Epidermal melanocyte (primary cell): ENCODE results near the gene VANGL1.

ENCODE experiments used
- DNase-seq: peaks from one replicate; pipeline ENCODE4 v3.0.0; 2011; ENCODE audit warnings: low spot score; ENCODE audit not compliant: insufficient read length

Gene VANGL1

DNA sequence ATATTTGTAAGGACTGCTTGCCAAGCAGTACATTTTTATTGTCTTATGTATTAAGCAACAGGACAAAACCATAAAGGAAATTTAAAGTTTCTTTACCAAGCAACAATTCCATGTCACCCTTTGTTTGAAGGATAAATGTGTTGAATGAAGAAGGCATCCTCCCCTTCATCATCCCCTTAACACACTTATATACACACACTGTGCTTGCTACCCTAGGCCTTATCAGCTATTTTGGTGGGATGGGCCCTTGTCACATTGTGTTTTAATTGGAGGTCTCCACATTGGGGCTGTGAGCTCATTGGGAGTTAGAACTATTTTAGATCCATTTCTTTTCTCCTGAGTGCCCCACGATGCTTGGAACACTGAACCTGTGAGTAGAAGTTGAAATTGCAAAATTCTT, 1.9 kb downstream of the VANGL1 start:
- no peak for DNase-seq

DNA sequence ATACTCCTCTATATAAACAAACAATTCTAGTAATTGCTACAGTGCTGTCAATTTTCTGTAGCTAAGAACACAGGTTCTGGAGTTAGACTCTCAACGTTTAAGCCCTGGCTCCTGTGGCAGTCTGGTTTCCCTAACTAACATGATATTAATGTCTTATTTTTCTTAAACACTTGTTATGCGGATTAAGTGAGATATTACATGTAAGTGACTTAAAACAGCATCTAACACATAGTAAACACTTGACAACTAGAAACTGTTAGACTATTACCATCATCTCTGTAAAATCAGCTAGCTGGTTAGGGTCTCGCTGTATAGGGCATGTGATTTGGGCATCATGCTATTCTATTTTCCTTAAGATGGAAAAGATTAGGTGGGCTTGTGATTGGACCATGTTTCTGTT, 2.3 kb downstream of the VANGL1 start:
- no peak for DNase-seq

- DNase-seq: no peak
Measured at GRCh38 chr1:115647047-115647446, 5.3 kb downstream of the VANGL1 start.

- no peak for DNase-seq
Measured at GRCh38 chr1:115647507-115647906, 5.7 kb downstream of the VANGL1 start.

DNA sequence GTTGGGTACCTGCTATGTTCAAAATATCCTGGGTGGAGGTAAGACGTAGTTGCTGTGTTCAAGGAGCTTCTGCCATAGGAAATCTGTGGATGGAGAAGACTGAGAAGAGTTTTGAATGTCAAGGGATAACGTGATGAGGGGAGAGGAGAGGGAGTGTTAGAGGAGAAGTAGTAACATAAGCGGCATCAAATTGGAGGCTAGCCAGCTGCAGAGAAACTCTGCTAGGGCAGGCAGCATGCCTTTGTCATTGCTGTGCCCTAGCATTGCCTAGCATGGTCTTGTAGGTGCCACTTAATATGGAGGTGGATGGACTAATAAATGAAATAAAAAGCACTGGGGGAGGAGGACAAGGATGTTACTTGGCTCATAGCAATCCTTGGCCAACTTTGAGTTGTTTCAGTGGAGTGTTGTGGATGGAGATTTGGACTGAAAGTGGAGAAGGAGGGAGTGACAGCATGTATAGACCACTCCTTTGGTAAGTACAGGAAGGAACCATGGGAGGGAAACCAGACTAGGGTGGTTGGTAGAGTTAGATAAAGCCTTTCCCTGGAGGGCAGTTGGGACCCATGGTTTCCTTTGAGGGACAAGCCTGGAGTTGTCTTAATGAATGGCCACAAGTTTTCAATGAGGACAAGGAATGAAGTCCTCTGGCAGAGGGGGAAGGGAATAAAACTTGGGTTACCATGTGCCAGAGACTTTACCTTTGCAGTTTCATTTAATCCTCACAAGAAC, 6.3 kb downstream of the VANGL1 start:
- no peak for DNase-seq

GRCh38 chr1:115648717-115649691, 7.2 kb downstream of the VANGL1 start:
- DNase-seq: no peak

GRCh38 chr1:115649964-115650363, 8.2 kb downstream of the VANGL1 start:
- no peak for DNase-seq

DNA sequence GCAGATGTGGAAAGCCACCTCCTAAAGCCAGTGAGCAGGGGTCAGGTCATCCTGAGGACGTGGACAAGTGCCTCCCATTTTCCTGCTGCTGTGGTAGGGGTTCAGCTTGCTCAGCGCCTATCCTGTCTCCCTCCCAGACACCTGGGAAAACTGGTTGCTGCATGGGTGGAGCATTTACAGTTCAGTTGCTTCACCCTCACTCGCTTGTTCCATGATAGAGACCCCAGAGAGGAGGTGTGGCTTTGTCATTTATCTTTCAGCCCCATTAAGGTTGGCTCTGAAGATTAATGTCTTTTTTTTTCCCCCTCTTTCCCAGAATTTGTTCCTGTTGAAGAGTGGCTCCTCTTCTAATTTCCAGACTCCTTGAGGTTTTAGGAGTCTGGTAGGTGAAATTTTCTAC, 9.2 kb downstream of the VANGL1 start:
- no peak for DNase-seq

DNA sequence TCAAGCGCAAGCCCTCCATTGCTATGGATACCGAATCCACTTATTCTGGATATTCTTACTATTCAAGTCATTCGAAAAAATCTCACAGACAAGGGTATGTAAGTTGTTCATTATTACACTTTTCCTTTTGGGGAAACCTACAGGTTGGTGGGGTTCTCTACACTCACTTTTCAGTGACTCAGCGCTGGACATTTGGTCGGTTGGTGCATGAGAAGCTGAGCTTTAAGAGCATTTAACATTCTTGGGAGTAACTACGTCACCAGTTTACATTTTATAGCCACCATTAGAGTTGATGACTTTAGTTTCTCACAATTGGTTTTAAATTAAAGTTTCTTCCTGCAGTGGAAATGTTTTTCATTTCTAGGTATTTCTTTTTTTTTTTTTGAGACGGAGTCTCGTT, 9.6 kb downstream of the VANGL1 start:
- DNase-seq: no peak

DNA sequence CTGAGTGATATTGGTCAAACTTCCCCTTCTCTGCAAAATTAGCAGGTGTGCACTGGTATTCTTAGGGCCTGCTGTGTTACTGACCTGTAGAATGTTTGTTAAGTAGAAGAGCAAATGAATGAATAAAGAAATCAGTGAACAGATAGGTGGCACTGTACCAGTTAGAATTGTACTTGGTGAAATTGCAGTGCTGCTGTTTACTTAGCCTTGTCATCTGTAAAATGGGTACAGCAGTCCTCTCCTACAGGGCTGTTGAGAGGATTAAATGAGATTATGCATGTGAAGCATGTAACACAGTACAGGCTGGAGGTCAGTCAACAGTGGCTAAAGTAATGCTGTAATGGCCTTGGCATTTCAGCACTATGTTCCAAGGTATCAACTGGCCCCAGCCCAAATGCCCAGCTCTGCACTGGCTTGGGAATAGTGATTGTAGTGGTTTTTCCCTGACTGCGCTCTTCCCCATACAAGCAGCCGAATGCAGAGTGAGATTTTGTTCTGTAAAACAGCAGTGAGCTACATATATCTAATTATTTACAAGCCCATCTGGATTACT, 10.5 kb downstream of the VANGL1 start:
- no peak for DNase-seq

DNA sequence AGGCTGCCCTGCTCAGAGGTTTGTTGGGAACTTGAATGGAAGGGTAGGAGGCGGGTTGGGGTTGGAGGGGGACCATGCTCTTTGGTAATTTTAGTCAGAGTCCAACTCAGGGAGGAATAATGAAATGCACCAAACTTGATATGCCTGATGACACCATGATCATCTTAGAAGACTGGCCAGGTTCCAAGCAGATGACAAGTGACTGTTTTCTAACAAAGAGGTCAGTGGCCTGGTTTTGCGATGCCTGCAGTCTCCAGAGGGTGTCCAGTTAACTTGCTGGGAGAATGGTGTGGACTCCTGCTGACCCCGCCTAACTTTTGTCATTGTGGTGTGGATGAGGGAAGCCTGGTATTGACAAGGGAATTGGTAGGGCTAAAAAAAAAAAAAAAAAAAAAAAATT, 12.4 kb downstream of the VANGL1 start:
- DNase-seq: no peak

- no peak for DNase-seq
Measured at GRCh38 chr1:115654663-115655305, 13.0 kb downstream of the VANGL1 start.

DNA sequence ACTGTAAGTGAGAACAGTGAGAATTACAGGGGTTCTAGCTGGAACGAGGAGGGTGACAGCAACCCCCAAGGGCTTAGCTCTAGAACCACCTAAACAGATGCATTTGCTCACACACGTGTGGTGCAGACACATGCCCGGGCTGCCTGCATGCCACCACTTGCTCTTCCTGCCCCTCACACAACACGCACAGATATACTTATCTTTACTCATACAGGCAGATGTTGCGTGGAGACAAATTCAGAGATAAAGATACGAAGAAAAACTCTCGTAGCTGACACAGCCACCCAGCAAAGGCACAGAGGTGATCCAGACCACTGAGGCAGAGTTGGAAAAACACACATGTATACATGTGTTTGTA, 13.5 kb downstream of the VANGL1 start:
- DNase-seq: no peak

- DNase-seq: no peak
Measured at GRCh38 chr1:115655916-115656315, 14.1 kb downstream of the VANGL1 start.

DNA sequence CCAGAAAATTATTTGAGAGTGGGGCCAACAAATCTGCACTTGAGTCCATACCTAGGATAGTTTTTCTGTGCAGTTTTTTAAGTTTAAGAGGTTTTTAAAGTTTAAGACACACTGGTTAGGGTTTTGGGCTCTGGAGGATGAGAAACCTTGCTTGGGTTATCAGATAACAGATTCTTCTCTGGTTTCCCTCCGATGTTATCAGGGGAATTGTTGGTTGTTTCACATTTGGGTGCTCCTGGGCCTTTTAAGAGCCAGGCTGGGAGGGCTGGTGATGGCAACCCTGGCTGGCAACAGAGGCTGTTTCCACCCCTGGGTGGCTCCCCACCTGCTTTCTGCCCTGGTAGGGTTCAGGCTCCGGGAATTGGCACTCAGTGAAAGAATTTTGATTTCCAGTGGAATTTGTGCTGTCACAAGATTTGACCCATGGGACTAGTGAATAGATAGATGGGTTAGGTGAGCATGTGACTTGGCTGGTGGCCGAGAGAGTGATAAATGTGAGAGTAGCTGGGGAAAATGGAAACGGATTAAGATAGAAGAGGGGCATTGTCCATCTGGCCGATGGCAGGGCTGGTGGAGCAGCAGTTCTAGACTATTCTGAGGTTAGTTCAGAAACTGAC, 14.8 kb downstream of the VANGL1 start:
- no peak for DNase-seq

DNA sequence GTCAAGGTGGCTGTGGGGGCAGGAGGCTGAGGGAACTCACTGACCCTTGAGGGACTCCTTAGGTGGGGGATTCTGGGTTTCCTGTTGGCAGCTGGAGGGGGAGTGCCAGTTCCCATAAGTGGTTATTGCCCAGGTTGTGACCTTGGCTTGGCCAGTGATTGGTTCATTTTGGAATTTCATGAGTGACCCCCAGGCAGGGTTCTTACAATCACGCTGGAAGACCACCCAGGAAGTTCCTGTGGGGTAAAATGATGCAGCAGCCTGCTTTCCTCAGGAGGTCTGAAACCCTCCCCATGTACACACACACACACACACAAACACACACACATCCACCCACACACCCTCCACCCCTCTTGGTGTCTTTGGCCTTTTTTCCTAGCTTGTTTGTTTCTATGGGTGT, 16.9 kb downstream of the VANGL1 start:
- no peak for DNase-seq

- DNase-seq: no peak
Measured at GRCh38 chr1:115660151-115660550, 18.4 kb downstream of the VANGL1 start.

DNA sequence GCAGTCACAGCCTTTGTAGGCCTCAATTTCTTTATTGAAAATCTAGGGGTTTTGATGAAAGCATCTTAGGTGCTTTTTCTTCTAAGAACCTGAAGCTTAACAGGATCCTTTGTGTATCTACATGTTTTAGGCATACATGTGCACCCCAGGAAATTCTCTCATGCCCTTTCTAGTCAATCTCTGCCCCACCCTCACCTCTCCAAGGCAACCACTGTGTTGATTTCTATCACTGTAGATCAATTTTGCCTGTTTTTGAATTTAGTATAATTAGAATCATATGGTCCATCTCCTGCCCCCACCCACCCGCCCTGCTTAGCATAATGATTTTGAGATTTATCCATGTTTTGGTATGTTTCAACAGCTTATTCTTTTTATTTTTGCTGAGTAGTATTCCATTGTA, 19.4 kb downstream of the VANGL1 start:
- DNase-seq: no peak

GRCh38 chr1:115665319-115666096, 23.7 kb downstream of the VANGL1 start:
- DNase-seq: no peak

GRCh38 chr1:115666206-115666605, 24.4 kb downstream of the VANGL1 start:
- no peak for DNase-seq

- DNase-seq: no peak
Measured at GRCh38 chr1:115666702-115667101, 24.9 kb downstream of the VANGL1 start.
